IMR-90 (cell line): Measurements from ENCODE around the gene TBC1D17. TPM values are rescaled to one million over a fixed set of nuclear protein-coding genes. Genes with fewer than 3 reads are reported as not detected.

Source experiments
- ATAC-seq: fragments of 200-7000 bp; cut with Tn5 transposase; 2 replicates; pipeline ENCODE4 v1.9.1; 2020; ENCODE audit warnings: low read depth, mild to moderate bottlenecking, moderate library complexity
- BruUV-seq: library from RNA; stranded (reverse); fragments of 400-500 nt; replicated peaks from 2 replicates; lab custom pipeline; 2021; lab: Mats Ljungman, UMichigan
- CTCF ChIA-PET: fragments of 300-600 bp; formaldehyde crosslinking; extraction: SDS; loops from one replicate; lab custom pipeline; 2021; ENCODE audit warnings: antibody characterized with exemption; lab: Yijun Ruan, JAX
- POLR2A ChIA-PET: fragments of 300-600 bp; sonication (Branson Sonifier 250); formaldehyde crosslinking; loops from one replicate; lab custom pipeline; 2022; ENCODE audit warnings: antibody characterized with exemption; ENCODE audit not compliant: unreplicated experiment; lab: Charles Lee
- DNase-seq: peaks from one replicate; pipeline ENCODE4 v3.0.0; 2013
- H2AFZ ChIP-seq: replicated peaks from 2 replicates; pipeline ENCODE3; 2013; ENCODE audit warnings: low read length, mild to moderate bottlenecking; ENCODE audit not compliant: poor library complexity
- H2AK5ac ChIP-seq: 2 replicates; pipeline ENCODE4 v1.6.1; 2013; ENCODE audit warnings: low read depth, low read length, inconsistent platforms
- H2AK9ac ChIP-seq: replicated peaks from 2 replicates; pipeline ENCODE3; 2013; ENCODE audit warnings: mild to moderate bottlenecking, low read depth, low read length, moderate library complexity; ENCODE audit not compliant: poor library complexity
- H2BK120ac ChIP-seq: 2 replicates; pipeline ENCODE4 v1.6.1; 2013; ENCODE audit warnings: low read depth, low read length, inconsistent platforms
- H2BK15ac ChIP-seq: 3 replicates; pipeline ENCODE4 v1.6.1; 2013; ENCODE audit warnings: low read depth, low read length, inconsistent platforms
- H2BK20ac ChIP-seq: 2 replicates; pipeline ENCODE4 v1.6.1; 2013; ENCODE audit warnings: low read depth, mild to moderate bottlenecking, inconsistent platforms, low read length, moderate library complexity
- H2BK5ac ChIP-seq: 2 replicates; pipeline ENCODE4 v1.6.1; 2013; ENCODE audit warnings: mild to moderate bottlenecking, low read depth, low read length, inconsistent platforms; ENCODE audit not compliant: poor library complexity, severe bottlenecking
- H3K14ac ChIP-seq: replicated peaks from 2 replicates; pipeline ENCODE4 v1.6.1; 2013; ENCODE audit warnings: low read depth, low read length, inconsistent platforms
- H3K18ac ChIP-seq: 2 replicates; pipeline ENCODE4 v1.6.1; 2013; ENCODE audit warnings: low read depth, low read length, control low read depth
- H3K23ac ChIP-seq: 2 replicates; pipeline ENCODE4 v1.6.1; 2013; ENCODE audit warnings: low read depth, low read length, inconsistent platforms
- H3K27ac ChIP-seq: 2 replicates; pipeline ENCODE4 v1.5.1; 2013; ENCODE audit warnings: mild to moderate bottlenecking, control low read depth, low read length; ENCODE audit not compliant: insufficient read depth
- H3K27me3 ChIP-seq: 2 replicates; pipeline ENCODE4 v1.6.1; 2013; ENCODE audit warnings: low read length; ENCODE audit not compliant: control insufficient read depth, insufficient read depth
- H3K36me3 ChIP-seq: 2 replicates; pipeline ENCODE4 v1.6.1; 2013; ENCODE audit warnings: low read length, mixed read lengths; ENCODE audit not compliant: control insufficient read depth, insufficient read depth
- H3K4ac ChIP-seq: 2 replicates; pipeline ENCODE4 v1.6.1; 2013; ENCODE audit warnings: low read depth, low read length, inconsistent platforms
- H3K4me1 ChIP-seq: 2 replicates; pipeline ENCODE4 v1.6.1; 2013; ENCODE audit warnings: low read length, mixed read lengths; ENCODE audit not compliant: control insufficient read depth, insufficient read depth
- H3K4me2 ChIP-seq: 2 replicates; pipeline ENCODE4 v1.6.1; 2013; ENCODE audit warnings: low read depth, mild to moderate bottlenecking, control low read depth, low read length, moderate library complexity
- H3K4me3 ChIP-seq: 2 replicates; pipeline ENCODE4 v1.5.1; 2013; ENCODE audit warnings: low read depth, mild to moderate bottlenecking, control low read depth, low read length, moderate library complexity; ENCODE audit not compliant: insufficient read depth
- H3K56ac ChIP-seq: 2 replicates; pipeline ENCODE4 v1.6.1; 2013; ENCODE audit warnings: low read length, inconsistent platforms; ENCODE audit not compliant: insufficient read depth; ENCODE audit errors: extremely low read depth
- H3K79me1 ChIP-seq, 2 experiments: 2 replicates each; pipeline ENCODE4 v1.6.1; 2013; ENCODE audit warnings: low read length in 2 of 2, inconsistent platforms in 1 of 2, low read depth in 1 of 2
- H3K9ac ChIP-seq: 2 replicates; pipeline ENCODE4 v1.6.1; 2013; ENCODE audit warnings: low read depth, low read length, control low read depth
- H3K9me1 ChIP-seq: 2 replicates; pipeline ENCODE4 v1.6.1; 2013; ENCODE audit warnings: low read length, inconsistent platforms; ENCODE audit not compliant: insufficient read depth
- H3K9me3 ChIP-seq: 2 replicates; pipeline ENCODE4 v1.6.1; 2013; ENCODE audit warnings: low read length; ENCODE audit not compliant: control insufficient read depth, insufficient read depth
- H4K20me1 ChIP-seq: 2 replicates; pipeline ENCODE4 v1.6.1; 2013; ENCODE audit warnings: low read length, inconsistent platforms; ENCODE audit not compliant: insufficient read depth
- H4K5ac ChIP-seq: 2 replicates; pipeline ENCODE4 v1.6.1; 2013; ENCODE audit warnings: mild to moderate bottlenecking, low read depth, low read length, control low read depth
- H4K8ac ChIP-seq, 2 experiments: 2 replicates each; pipeline ENCODE4 v1.6.1; 2013; ENCODE audit warnings: low read depth in 2 of 2, low read length in 2 of 2, control low read depth in 1 of 2, inconsistent platforms in 1 of 2
- H4K91ac ChIP-seq: 2 replicates; pipeline ENCODE4 v1.6.1; 2013; ENCODE audit warnings: low read depth, low read length, inconsistent platforms; ENCODE audit not compliant: insufficient read depth
- BHLHE40 ChIP-seq: fragments of 150-350 bp; IDR thresholded peaks from 2 replicates; pipeline ENCODE4 v1.6.1; 2016; ENCODE audit warnings: mild to moderate bottlenecking, low read depth, low read length
- CEBPB ChIP-seq: IDR thresholded peaks from 2 replicates; pipeline ENCODE4 v1.6.1; 2012; ENCODE audit warnings: low read depth, low read length, improper control_type of control experiment
- CTCF ChIP-seq: conservative IDR thresholded peaks from 2 replicates; pipeline ENCODE4 v1.5.1; 2012; ENCODE audit warnings: mild to moderate bottlenecking, low read depth, low read length, improper control_type of control experiment
- FOS ChIP-seq: fragments of 150-350 bp; IDR thresholded peaks from 2 replicates; pipeline ENCODE4 v1.6.1; 2016; ENCODE audit warnings: low read depth, low read length
- MAFK ChIP-seq: IDR thresholded peaks from 2 replicates; pipeline ENCODE4 v1.6.1; 2012; ENCODE audit warnings: low read depth, low read length, improper control_type of control experiment
- MXI1 ChIP-seq: IDR thresholded peaks from 2 replicates; pipeline ENCODE4 v1.6.1; 2012; ENCODE audit warnings: low read depth, mild to moderate bottlenecking, low read length, moderate library complexity, borderline replicate concordance
- RAD21 ChIP-seq: IDR thresholded peaks from 2 replicates; pipeline ENCODE4 v1.6.1; 2012; ENCODE audit warnings: low read length, improper control_type of control experiment
- RCOR1 ChIP-seq: IDR thresholded peaks from 2 replicates; pipeline ENCODE4 v1.6.1; 2012; ENCODE audit warnings: mild to moderate bottlenecking, low read length, improper control_type of control experiment; ENCODE audit not compliant: insufficient replicate concordance
- RFX5 ChIP-seq: IDR thresholded peaks from 2 replicates; pipeline ENCODE4 v1.8.0; 2012; ENCODE audit warnings: low read depth, mild to moderate bottlenecking, low read length, moderate library complexity
- SMC3 ChIP-seq: fragments of 150-350 bp; IDR thresholded peaks from 2 replicates; pipeline ENCODE4 v1.6.1; 2016; ENCODE audit warnings: low read depth, mild to moderate bottlenecking, antibody characterized with exemption, low read length, moderate library complexity
- USF2 ChIP-seq: fragments of 150-350 bp; IDR thresholded peaks from 2 replicates; pipeline ENCODE4 v1.6.1; 2017; ENCODE audit warnings: mild to moderate bottlenecking, antibody characterized with exemption, low read length, low read depth
- WGBS, 2 experiments: methylation state at CpG; one replicate each; pipeline versions ENCODE4 v1.1.5 to v1.1.7; 2013; ENCODE audit warnings: missing lambda C conversion rate in 2 of 2; ENCODE audit not compliant: insufficient read length in 1 of 2; ENCODE audit errors: extremely low coverage in 2 of 2; 5-methylcytosine and 5-hydroxymethylcytosine counted together
- dilution Hi-C: fragments of 300-500 bp; cut with HindIII; formaldehyde crosslinking; loops from one replicate; pipeline ENCODE4 v1.14.3; 2018; ENCODE audit warnings: low sequenced_read_pairs; ENCODE audit not compliant: unreplicated experiment
- in situ Hi-C: fragments of 300-500 bp; cut with MboI; formaldehyde crosslinking; loops from 3 replicates; pipeline ENCODE4 v1.14.3; 2019; ENCODE audit warnings: low sequenced_read_pairs, inconsistent platforms, mixed read lengths
- intact Hi-C: fragments of 100-400 bp; cut with micrococcal nuclease; formaldehyde crosslinking; loops from 2 replicates; pipeline ENCODE4 v1.10.0; 2022
- polyA plus RNA-seq, 3 experiments: library from polyadenylated mRNA; depleted of rRNA; stranded (reverse); fragments of >200 nt; gene quantifications; 2 replicates each; pipeline ENCODE4 v1.2.3, GENCODE V29; 2012; ENCODE audit warnings: low replicate concordance in 1 of 3
- total RNA-seq: library from RNA; depleted of rRNA; stranded (reverse); fragments of >200 nt; gene quantifications from 2 replicates; pipeline ENCODE4 v1.2.3, GENCODE V29; 2012

The TBC1D17 gene
- total and polyA plus RNA-seq, 2 of the 4 experiments (the other 2 are of a cell fraction), result 1.1 to 27.8 TPM

- peak; percentile 35 for TF ChIP-seq SMC3
Observed at GRCh38 chr19:49889687-49890348, 12.3 kb downstream of the TBC1D17 start (continued).

GRCh38 chr19:49890349-49891311 lies 13.1 kb downstream of the TBC1D17 start:
- peak overlapping the region; percentile 87 for H2AFZ ChIP-seq
- dilution Hi-C loops, result no loop called here

More at GRCh38 chr19:49890349-49891311, 13.1 kb downstream of the TBC1D17 start:
- Histone ChIP-seq H2BK5ac (no peak overlapping the region), H3K14ac (no peak overlapping the region), H3K4me3 (peak overlapping the region; percentile 6; the same call in 1 of the 2 replicates), H3K9ac (no peak overlapping the region), H3K79me1 (no peaks in the 10 kb centered on the region), H3K27ac (no peak overlapping the region), H3K23ac (no peak overlapping the region), H4K8ac (no peak overlapping the region), H4K91ac (no peak overlapping the region), H4K5ac (no peak overlapping the region), H4K20me1 (no peaks in the 10 kb centered on the region), H3K56ac (no peak overlapping the region), H2AK5ac (peak overlapping the region; percentile 16; the same call in 1 of the 2 replicates), H2BK20ac (no peak overlapping the region), H3K9me1 (no peaks in the 10 kb centered on the region), H3K4me2 (peak overlapping the region; percentile 61), H3K4me1 (peaks cover 2% of the 10 kb centered on the region; the same call in 1 of the 2 replicates), H3K9me3 (no peaks in the 10 kb centered on the region), H3K18ac (no peak overlapping the region), H2AK9ac (peak overlapping the region; percentile 28), H2BK120ac (no peak overlapping the region), H2BK15ac (no peak overlapping the region), H3K27me3 (peaks cover 8% of the 10 kb centered on the region; the same call in 1 of the 2 replicates), H3K36me3 (peaks cover 7% of the 10 kb centered on the region; the same call in 1 of the 2 replicates), H3K4ac (no peak overlapping the region)
- WGBS, 2 experiments, result 15% methylated on average over 31 of the region's 69 CpGs; no CpG with 5 or more reads in 1 of the 2 experiments
- ChIA-PET CTCF (no interaction called here), POLR2A (interaction anchor here (0.6 kb wide), 1 partner anchor 12 kb away, joined by 6 read pairs; no protein-coding TSS in a partner anchor)
- in situ Hi-C loops (no loop called here), intact Hi-C loops (no loop called here)
- no peak for DNase-seq
- no TSS peak for BruUV-seq
- peak; percentile 57 for ATAC-seq
- TF ChIP-seq RAD21 (no peak), MXI1 (no peak), CTCF (no peak), USF2 (no peak), FOS (no peak), RFX5 (no peak), CEBPB (no peak), RCOR1 (no peak), MAFK (no peak), BHLHE40 (no peak)
